Activated CD8-positive, alpha-beta T cell treated with anti-CD3 and anti-CD28 coated beads, Interleukin-2, amount 10 ng/mL, durations not matched to agents 7 days and 5 days (primary cell): ENCODE results near the gene YEATS2. TPM values are rescaled to one million over a fixed set of nuclear protein-coding genes. Genes with fewer than 3 reads are reported as not detected.
"Not testable (repeated sequence)": the region's sequence is repeated elsewhere in the genome, so short reads cannot be mapped to it uniquely, and the experiment has no call there.

Experiments
- ATAC-seq: fragments of 150-1000 bp; cut with Tn5 transposase; one replicate; pipeline ENCODE4 v1.10.0; 2021; ENCODE audit warnings: moderate library complexity
- CTCF ChIA-PET: fragments of 350-600 bp; sonication (Branson Sonifier 250); formaldehyde crosslinking; loops from one replicate; lab custom pipeline; 2021; ENCODE audit warnings: antibody characterized with exemption; lab: Charles Lee
- POLR2A ChIA-PET: fragments of 350-600 bp; sonication (Branson Sonifier 250); formaldehyde crosslinking; loops from one replicate; lab custom pipeline; 2021; ENCODE audit warnings: antibody characterized with exemption; lab: Charles Lee
- DNase-seq: peaks from one replicate; pipeline ENCODE4 v3.0.0-alpha.2; 2020
- H3K27ac Mint-ChIP-seq: one replicate; pipeline ENCODE4 v1.8.0; 2021; ENCODE audit warnings: mild to moderate bottlenecking, mixed read lengths
- H3K27me3 Mint-ChIP-seq: one replicate; pipeline ENCODE4 v1.8.0; 2021; ENCODE audit warnings: low read depth, mixed read lengths
- H3K36me3 Mint-ChIP-seq: one replicate; pipeline ENCODE4 v1.8.0; 2021; ENCODE audit warnings: low read depth, mixed read lengths
- H3K4me1 Mint-ChIP-seq: one replicate; pipeline ENCODE4 v1.8.0; 2021; ENCODE audit warnings: low read depth, mixed read lengths
- H3K4me3 Mint-ChIP-seq: one replicate; pipeline ENCODE4 v1.8.0; 2021; ENCODE audit warnings: mild to moderate bottlenecking, mixed read lengths
- H3K9me3 Mint-ChIP-seq: one replicate; pipeline ENCODE4 v1.8.0; 2022; ENCODE audit warnings: mixed read lengths; ENCODE audit not compliant: insufficient read depth
- total RNA-seq, 2 experiments: library from RNA; stranded (reverse); gene quantifications; one replicate each; pipeline ENCODE4 v1.2.3, GENCODE V29; 2021

Gene YEATS2
- total RNA-seq, 2 experiments from 2014 or later: 49.3 to 52.6 TPM

- H3K36me3 Mint-ChIP-seq: peaks cover 37% of the 10 kb centered on the region
- ATAC-seq: no peak
- H3K4me1 Mint-ChIP-seq: peaks cover 11% of the 10 kb centered on the region
- ChIA-PET CTCF (interaction anchor here (0.8 to 1.5 kb wide), 3 partner anchors 11 to 293 kb away, joined by 3 to 4 read pairs (median 3); no protein-coding TSS in a partner anchor), POLR2A (no interaction called here)
- H3K4me3 Mint-ChIP-seq: no peak overlapping the region
- H3K27me3 Mint-ChIP-seq: no peaks in the 10 kb centered on the region
- H3K27ac Mint-ChIP-seq: no peak overlapping the region
- no peak for DNase-seq
- H3K9me3 Mint-ChIP-seq: no peaks in the 10 kb centered on the region
Observed at GRCh38 chr3:183762304-183762703, 64.7 kb downstream of the YEATS2 start.

- ATAC-seq (no peak), DNase-seq (no peak)
- Mint-ChIP-seq H3K27ac (peak overlapping the region; percentile 5), H3K4me1 (peaks cover 11% of the 10 kb centered on the region), H3K9me3 (no peaks in the 10 kb centered on the region), H3K27me3 (no peaks in the 10 kb centered on the region), H3K4me3 (no peak overlapping the region), H3K36me3 (peaks cover 35% of the 10 kb centered on the region)
- ChIA-PET CTCF (interaction anchor here (0.6 to 5.7 kb wide), 15 partner anchors 8 to 642 kb away, joined by 3 to 53 read pairs (median 5); partner anchors contain the start of gene PARL), POLR2A (no interaction called here)
Observed at GRCh38 chr3:183764847-183765731, 67.5 kb downstream of the YEATS2 start.

GRCh38 chr3:183766107-183766506 is 68.5 kb downstream of the YEATS2 start:
- H3K4me1 Mint-ChIP-seq: peaks cover 11% of the 10 kb centered on the region
- ChIA-PET POLR2A (no interaction called here), CTCF (interaction anchor here (0.6 to 5.7 kb wide), 15 partner anchors 9 to 643 kb away, joined by 3 to 53 read pairs (median 8); partner anchors contain the start of gene PARL)
- DNase-seq: no peak
- no peaks in the 10 kb centered on the region for H3K27me3 Mint-ChIP-seq
- no peak overlapping the region for H3K4me3 Mint-ChIP-seq
- H3K9me3 Mint-ChIP-seq: no peaks in the 10 kb centered on the region
- peaks cover 34% of the 10 kb centered on the region for H3K36me3 Mint-ChIP-seq
- H3K27ac Mint-ChIP-seq: peak overlapping the region; percentile 35
- ATAC-seq: no peak

GRCh38 chr3:183766745-183767606 is 69.4 kb downstream of the YEATS2 start:
- H3K27ac Mint-ChIP-seq: no peak overlapping the region
- CTCF ChIA-PET: interaction anchor here (0.6 to 5.7 kb wide), 49 partner anchors 9 to 644 kb away, joined by 3 to 53 read pairs (median 5); partner anchors contain the start of genes PARL and YEATS2
- H3K4me3 Mint-ChIP-seq: no peak overlapping the region
- peaks cover 11% of the 10 kb centered on the region for H3K4me1 Mint-ChIP-seq
- H3K36me3 Mint-ChIP-seq: peaks cover 32% of the 10 kb centered on the region
- H3K9me3 Mint-ChIP-seq: no peaks in the 10 kb centered on the region
- H3K27me3 Mint-ChIP-seq: no peaks in the 10 kb centered on the region
- ATAC-seq: peak; percentile 93
- POLR2A ChIA-PET: no interaction called here
- peak; percentile 83 for DNase-seq

DNA sequence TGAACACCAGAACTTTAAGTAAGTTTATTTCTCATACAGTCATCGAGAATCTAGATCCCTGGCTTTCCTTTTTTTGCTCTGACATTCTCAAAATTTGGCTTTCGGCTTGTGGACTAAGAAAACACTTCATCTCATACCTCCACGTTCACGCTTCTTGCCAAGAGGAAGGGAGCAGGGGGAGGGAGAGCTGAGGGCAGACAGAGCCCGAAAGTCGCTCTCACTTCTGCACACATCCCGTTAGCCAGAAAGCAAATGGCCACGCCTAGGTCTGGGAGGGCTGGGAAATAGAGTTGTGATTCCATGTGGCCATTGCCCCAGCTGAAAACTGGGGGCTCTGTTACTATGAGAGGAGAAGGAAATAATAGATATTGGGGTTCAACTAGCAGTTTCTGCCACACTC is 70.5 kb downstream of the YEATS2 start:
- no peak for DNase-seq
- Mint-ChIP-seq H3K27ac (no peak overlapping the region), H3K9me3 (no peaks in the 10 kb centered on the region), H3K4me3 (no peak overlapping the region), H3K36me3 (peaks cover 32% of the 10 kb centered on the region), H3K27me3 (no peaks in the 10 kb centered on the region), H3K4me1 (peaks cover 11% of the 10 kb centered on the region)
- POLR2A ChIA-PET: interaction anchor here (0.6 kb wide), 1 partner anchor 84 kb away, joined by 4 read pairs; no protein-coding TSS in a partner anchor
- CTCF ChIA-PET: interaction anchor here (5.7 kb wide), 1 partner anchor 299 kb away, joined by 53 read pairs; no protein-coding TSS in a partner anchor
- no peak for ATAC-seq

DNA sequence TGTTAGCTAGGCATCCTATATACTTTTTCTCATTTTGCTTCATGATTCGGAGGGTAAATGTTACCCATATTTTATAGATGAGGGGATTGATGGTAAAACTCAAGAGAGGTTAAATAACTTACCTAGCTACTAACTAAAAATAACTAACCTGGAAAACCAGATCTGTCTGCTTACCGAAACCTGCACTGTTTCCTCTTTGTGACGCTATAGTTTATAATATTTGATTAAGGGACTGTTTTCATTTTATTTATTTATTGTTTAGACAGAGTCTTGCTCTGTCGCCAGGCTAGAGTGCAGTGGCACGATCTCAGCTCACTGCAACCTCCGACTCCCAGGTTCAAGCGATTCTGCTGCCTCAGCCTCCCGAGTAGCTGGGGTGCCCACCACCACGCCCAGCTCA is 71.9 kb downstream of the YEATS2 start:
- Mint-ChIP-seq H3K27ac (peak overlapping the region; percentile 52), H3K9me3 (no peaks in the 10 kb centered on the region), H3K27me3 (no peaks in the 10 kb centered on the region), H3K36me3 (peaks cover 42% of the 10 kb centered on the region), H3K4me1 (peaks cover 11% of the 10 kb centered on the region), H3K4me3 (no peak overlapping the region)
- no peak for ATAC-seq
- ChIA-PET CTCF (interaction anchor here (1.0 to 5.7 kb wide), 2 partner anchors 290 to 300 kb away, joined by 3 to 53 read pairs; no protein-coding TSS in a partner anchor), POLR2A (no interaction called here)
- DNase-seq: no peak

GRCh38 chr3:183774631-183775030 is 77.0 kb downstream of the YEATS2 start:
- Mint-ChIP-seq H3K9me3 (no peaks in the 10 kb centered on the region), H3K27me3 (no peaks in the 10 kb centered on the region), H3K27ac (no peak overlapping the region), H3K4me1 (no peaks in the 10 kb centered on the region), H3K4me3 (no peak overlapping the region), H3K36me3 (peaks cover 59% of the 10 kb centered on the region)
- DNase-seq (no peak), ATAC-seq (no peak)
- CTCF ChIA-PET: interaction anchor here (1.1 kb wide), 2 partner anchors 10 to 15 kb away, joined by 4 to 5 read pairs; no protein-coding TSS in a partner anchor
- POLR2A ChIA-PET: interaction anchor here (0.6 kb wide), 1 partner anchor 21 kb away, joined by 3 read pairs; no protein-coding TSS in a partner anchor

- CTCF ChIA-PET: interaction anchor here (1.1 kb wide), 1 partner anchor 9 kb away, joined by 4 read pairs; no protein-coding TSS in a partner anchor
Observed at GRCh38 chr3:183775781-183776180, 78.2 kb downstream of the YEATS2 start.

DNA sequence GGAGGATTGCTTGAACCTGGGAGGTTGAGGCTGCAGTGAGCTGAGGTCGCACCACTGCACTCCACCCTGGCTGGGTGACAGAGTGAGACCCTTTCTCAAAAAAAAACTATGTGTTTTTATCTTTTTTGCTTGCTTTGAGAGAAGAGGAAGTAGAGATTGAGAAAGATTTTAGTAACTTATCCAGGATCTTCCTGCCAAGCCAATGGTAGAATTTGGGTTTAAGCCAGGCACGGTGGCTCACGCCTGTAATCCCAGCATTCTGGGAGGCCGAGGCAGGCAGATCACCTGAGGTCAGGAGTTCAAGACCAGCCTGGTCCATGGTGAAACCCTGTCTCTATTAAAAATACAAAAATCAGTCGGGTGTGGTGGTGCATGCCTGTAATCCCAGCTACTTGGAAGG is 78.9 kb downstream of the YEATS2 start:
- H3K27ac Mint-ChIP-seq, DNase-seq, H3K4me3 Mint-ChIP-seq, H3K4me1 Mint-ChIP-seq, H3K9me3 Mint-ChIP-seq, POLR2A ChIA-PET, H3K27me3 Mint-ChIP-seq, ATAC-seq, CTCF ChIA-PET: not testable (repeated sequence)
- peaks cover 66% of the 10 kb centered on the region for H3K36me3 Mint-ChIP-seq

More at GRCh38 chr3:183775781-183776180, 78.2 kb downstream of the YEATS2 start:
- H3K4me1 Mint-ChIP-seq: no peaks in the 10 kb centered on the region
- ATAC-seq (no peak), DNase-seq (no peak)
- H3K27ac Mint-ChIP-seq: no peak overlapping the region
- peaks cover 64% of the 10 kb centered on the region for H3K36me3 Mint-ChIP-seq
- no peak overlapping the region for H3K4me3 Mint-ChIP-seq
- POLR2A ChIA-PET: no interaction called here
- no peaks in the 10 kb centered on the region for H3K27me3 Mint-ChIP-seq
- H3K9me3 Mint-ChIP-seq: no peaks in the 10 kb centered on the region

DNA sequence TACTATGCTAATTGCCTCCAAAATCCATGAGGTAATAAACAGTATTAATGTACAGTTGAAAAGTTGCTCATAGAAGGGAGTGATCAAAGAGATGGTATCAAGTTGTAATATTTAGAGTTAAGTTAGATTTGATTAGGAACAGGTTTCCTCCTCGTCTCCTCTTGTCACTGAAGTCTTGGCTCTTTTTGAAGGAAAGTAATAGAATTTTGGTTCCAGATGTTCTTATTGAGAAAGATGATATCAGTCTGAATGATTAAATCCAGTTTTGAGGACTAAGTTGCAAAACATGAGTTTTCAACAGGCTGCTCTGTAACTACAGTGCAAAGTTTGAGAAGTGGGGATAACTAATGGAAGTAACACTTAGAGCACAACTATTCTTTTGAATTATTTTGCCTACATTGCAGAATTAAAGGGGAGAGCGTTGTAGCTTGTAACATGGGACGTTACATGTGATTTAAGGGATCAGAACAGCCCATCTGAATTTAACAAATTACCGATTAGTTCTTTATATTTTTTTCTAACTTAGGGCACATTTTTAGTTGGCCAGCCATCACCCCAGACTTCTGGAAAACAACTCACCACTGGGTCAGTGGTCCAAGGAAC is 79.5 kb downstream of the YEATS2 start:
- ATAC-seq (no peak), DNase-seq (no peak)
- Mint-ChIP-seq H3K27me3 (no peaks in the 10 kb centered on the region), H3K4me1 (no peaks in the 10 kb centered on the region), H3K27ac (no peak overlapping the region), H3K9me3 (no peaks in the 10 kb centered on the region), H3K36me3 (peaks cover 67% of the 10 kb centered on the region), H3K4me3 (no peak overlapping the region)
- ChIA-PET POLR2A (no interaction called here), CTCF (interaction anchor here (3.0 kb wide), 1 partner anchor 11 kb away, joined by 13 read pairs; no protein-coding TSS in a partner anchor)
